Stimulated activated CD4-positive, alpha-beta T cell treated with anti-CD3 and anti-CD28 coated beads, TNF-alpha, amount 100 ng/mL, for 4 hours (primary cell): ENCODE measurements around the gene KCTD5.

ENCODE experiments used
- DNase-seq, 3 experiments: peaks; one replicate each; pipeline ENCODE4 v3.0.0-alpha.2; 2020; ENCODE audit warnings: low read depth in 3 of 3

Gene KCTD5

GRCh38 chr16:2697401-2697948 lies 15.2 kb downstream of the KCTD5 start:
- no peak for DNase-seq

GRCh38 chr16:2698103-2698870 lies 16.0 kb downstream of the KCTD5 start:
- DNase-seq = no peak

GRCh38 chr16:2698965-2699750 lies 16.8 kb downstream of the KCTD5 start:
- no peak for DNase-seq

- DNase-seq = no peak
Observed at GRCh38 chr16:2699791-2700600, 17.7 kb downstream of the KCTD5 start.

GRCh38 chr16:2700786-2701185 lies 18.5 kb downstream of the KCTD5 start:
- DNase-seq = no peak

- no peak for DNase-seq
Observed at GRCh38 chr16:2701272-2701671, 18.9 kb downstream of the KCTD5 start.

- DNase-seq = no peak
Observed at GRCh38 chr16:2701713-2702437, 19.6 kb downstream of the KCTD5 start.

- DNase-seq = no peak
Observed at GRCh38 chr16:2702438-2702825, 20.1 kb downstream of the KCTD5 start.

- DNase-seq = no peak
Observed at GRCh38 chr16:2702871-2703745, 20.8 kb downstream of the KCTD5 start.

GRCh38 chr16:2704166-2704982 lies 22.1 kb downstream of the KCTD5 start:
- DNase-seq = no peak

GRCh38 chr16:2704983-2705275 lies 22.6 kb downstream of the KCTD5 start:
- no peak for DNase-seq

- no peak for DNase-seq
Observed at GRCh38 chr16:2705351-2705750, 23.0 kb downstream of the KCTD5 start.

GRCh38 chr16:2706085-2706484 lies 23.8 kb downstream of the KCTD5 start:
- no peak for DNase-seq

- no peak for DNase-seq
Observed at GRCh38 chr16:2706611-2707311, 24.4 kb downstream of the KCTD5 start.

GRCh38 chr16:2707368-2708289 lies 25.3 kb downstream of the KCTD5 start:
- DNase-seq = no peak

- DNase-seq = no peak
Observed at GRCh38 chr16:2708290-2708639, 25.9 kb downstream of the KCTD5 start.

- no peak for DNase-seq
Observed at GRCh38 chr16:2708955-2709587, 26.7 kb downstream of the KCTD5 start.

GRCh38 chr16:2709588-2709984 lies 27.3 kb downstream of the KCTD5 start:
- no peak for DNase-seq
